ENCODE data around the gene FAM217A. TPM values are rescaled to one million over a fixed set of nuclear protein-coding genes. Genes with fewer than 3 reads are reported as not detected.

Gene FAM217A
- total RNA-seq, 1 donor from 2014 or later, result not detected

GRCh38 chr6:4023240-4023639 lies 55.7 kb downstream of the FAM217A start:
- intact Hi-C loops (cut with micrococcal nuclease), result loop anchor here (5.0 to 10.0 kb wide), 3 partner anchors 754 to 1168 kb away; partner anchors contain the start of genes BPHL and CDYL
- DNase-seq, result peak; percentile 57
- H3K4me3 Mint-ChIP-seq, result peak overlapping the region; percentile 88
- H3K27me3 Mint-ChIP-seq, result no peaks in the 10 kb centered on the region
- peaks cover 25% of the 10 kb centered on the region for H3K36me3 Mint-ChIP-seq (ENCODE audit: low read depth)
- no peaks in the 10 kb centered on the region for H3K9me3 Mint-ChIP-seq
- H3K27ac Mint-ChIP-seq, result peak overlapping the region; percentile 51
- peaks cover 50% of the 10 kb centered on the region for H3K4me1 Mint-ChIP-seq

GRCh38 chr6:4021854-4022695 lies 56.9 kb downstream of the FAM217A start:
- Mint-ChIP-seq H3K27me3 (no peaks in the 10 kb centered on the region), H3K36me3 (ENCODE audit: low read depth) (peaks cover 25% of the 10 kb centered on the region), H3K4me3 (peak overlapping the region; percentile 88), H3K27ac (peak overlapping the region; percentile 95), H3K4me1 (peaks cover 49% of the 10 kb centered on the region), H3K9me3 (no peaks in the 10 kb centered on the region)
- DNase-seq, result peak; percentile 68
- intact Hi-C loops (cut with micrococcal nuclease), result loop anchor here (1.0 to 10.0 kb wide), 4 partner anchors 38 to 1167 kb away; partner anchors contain the start of genes BPHL and CDYL

GRCh38 chr6:4021133-4021853 lies 57.6 kb downstream of the FAM217A start:
- Mint-ChIP-seq H3K27me3 (no peaks in the 10 kb centered on the region), H3K4me1 (peaks cover 45% of the 10 kb centered on the region), H3K9me3 (no peaks in the 10 kb centered on the region), H3K4me3 (peak overlapping the region; percentile 88), H3K36me3 (ENCODE audit: low read depth) (peaks cover 20% of the 10 kb centered on the region), H3K27ac (peak overlapping the region; percentile 95)
- intact Hi-C loops (cut with micrococcal nuclease), result loop anchor here (1.0 to 10.0 kb wide), 4 partner anchors 39 to 1166 kb away; partner anchors contain the start of genes BPHL and CDYL
- DNase-seq, result peak; percentile 96

- no peak for DNase-seq
- Mint-ChIP-seq H3K27ac (peak overlapping the region; percentile 95), H3K4me3 (peak overlapping the region; percentile 88), H3K36me3 (ENCODE audit: low read depth) (peaks cover 22% of the 10 kb centered on the region), H3K4me1 (peaks cover 48% of the 10 kb centered on the region), H3K9me3 (no peaks in the 10 kb centered on the region), H3K27me3 (no peaks in the 10 kb centered on the region)
- intact Hi-C loops (cut with micrococcal nuclease), result loop anchor here (1.0 to 10.0 kb wide), 4 partner anchors 40 to 1166 kb away; partner anchors contain the start of genes BPHL and CDYL
Observed at GRCh38 chr6:4020822-4021132, 58.2 kb downstream of the FAM217A start.

GRCh38 chr6:4018924-4019236 lies 60.1 kb downstream of the FAM217A start:
- Mint-ChIP-seq H3K9me3 (no peaks in the 10 kb centered on the region), H3K27me3 (no peaks in the 10 kb centered on the region), H3K4me1 (peaks cover 49% of the 10 kb centered on the region), H3K4me3 (peak overlapping the region; percentile 94), H3K36me3 (ENCODE audit: low read depth) (peaks cover 28% of the 10 kb centered on the region), H3K27ac (peak overlapping the region; percentile 98)
- intact Hi-C loops (cut with micrococcal nuclease), result loop anchor here (1.0 to 10.0 kb wide), 5 partner anchors 116 to 983 kb away; partner anchors contain the start of genes ECI2, FAM50B, PSMG4 and RPP40
- DNase-seq, result no peak

Other genes starting within 250 kb of the FAM217A start
- gene FAM50B, start 229.8 kb downstream of the FAM217A start, total RNA-seq, result 9.8 and 10.0 TPM in 2 replicates
- 18.3 and 20.1 TPM in 2 replicates for gene ECI2, start 56.4 kb upstream of the FAM217A start, total RNA-seq